SK-N-SH (cell line): Measurements from ENCODE around the gene PKNOX2. TPM values are rescaled to one million over a fixed set of nuclear protein-coding genes. Genes with fewer than 3 reads are reported as not detected.

Experiments used
- CTCF ChIA-PET: fragments of 300-600, 350-600 bp; formaldehyde crosslinking; extraction: SDS; loops from one replicate; lab custom pipeline; 2021; lab: Yijun Ruan, JAX
- POLR2A ChIA-PET: fragments of 350-600 bp; sonication (Branson Sonifier 250); formaldehyde crosslinking; extraction: SDS; loops from one replicate; lab custom pipeline; 2020; ENCODE audit warnings: antibody characterized with exemption, inconsistent platforms; lab: Yijun Ruan, JAX
- DNase-seq: peaks from one replicate; pipeline ENCODE4 v3.0.0; 2012
- H2AFZ ChIP-seq: fragments of 200-600 bp; sonication (generic); 2 replicates; pipeline ENCODE4 v1.8.1; 2016; ENCODE audit warnings: antibody characterized with exemption, mild to moderate bottlenecking, low read depth
- H3F3A ChIP-seq: fragments of 200-600 bp; sonication (generic); replicated peaks from 2 replicates; pipeline ENCODE3; 2016; ENCODE audit warnings: antibody characterized with exemption, mild to moderate bottlenecking; ENCODE audit not compliant: insufficient read depth
- H3K27ac ChIP-seq, 2 experiments: fragments of 200-500 bp in 1 of 2; fragments of 200-600 bp in 1 of 2; sonication (Bioruptor generic) in 1 of 2; sonication (generic), shearing (Covaris generic) in 1 of 2; 2 replicates each; pipeline versions ENCODE4 v1.5.1 to v1.6.1; 2014 to 2016; ENCODE audit warnings: low read depth in 2 of 2, inconsistent platforms in 1 of 2, low read length in 1 of 2, mild to moderate bottlenecking in 1 of 2, mixed read lengths in 1 of 2
- H3K27me3 ChIP-seq: fragments of 200-600 bp; sonication (generic), shearing (Covaris generic); 2 replicates; pipeline ENCODE4 v1.6.1; 2016; ENCODE audit warnings: mixed run types; ENCODE audit not compliant: insufficient read depth
- H3K36me3 ChIP-seq, 2 experiments: fragments of 200-500 bp in 1 of 2; fragments of 200-600 bp in 1 of 2; sonication (Bioruptor generic) in 1 of 2; sonication (generic) in 1 of 2; replicated peaks in 1 of 2; 2 replicates each; pipeline versions ENCODE3 to v1.5.1; 2014 to 2016; ENCODE audit warnings: low read length in 1 of 2, mild to moderate bottlenecking in 1 of 2; ENCODE audit not compliant: insufficient read depth in 2 of 2, control insufficient read depth in 1 of 2
- H3K4me1 ChIP-seq, 2 experiments: fragments of 200-500 bp in 1 of 2; fragments of 200-600 bp in 1 of 2; sonication (Bioruptor generic) in 1 of 2; sonication (generic), shearing (Covaris generic) in 1 of 2; 2 replicates each; pipeline versions ENCODE4 v1.5.1 to v1.6.1; 2014 to 2016; ENCODE audit warnings: low read depth in 1 of 2, low read length in 1 of 2, mixed run types in 1 of 2; ENCODE audit not compliant: insufficient read depth in 2 of 2, control insufficient read depth in 1 of 2
- H3K4me2 ChIP-seq: fragments of 200-600 bp; sonication (generic), shearing (Covaris generic); 2 replicates; pipeline ENCODE4 v1.6.1; 2017; ENCODE audit warnings: mixed run types
- H3K4me3 ChIP-seq, 2 experiments: fragments of 200-500 bp in 1 of 2; fragments of 200-600 bp in 1 of 2; sonication (Bioruptor generic) in 1 of 2; sonication (generic), shearing (Covaris generic) in 1 of 2; 2 replicates each; pipeline versions ENCODE4 v1.5.1 to v1.8.1; 2014 to 2016; ENCODE audit warnings: low read depth in 2 of 2, inconsistent platforms in 1 of 2, low read length in 1 of 2, mild to moderate bottlenecking in 1 of 2, mixed read lengths in 1 of 2, moderate library complexity in 1 of 2
- H3K79me2 ChIP-seq: fragments of 200-600 bp; sonication (generic); 2 replicates; pipeline ENCODE4 v1.8.1; 2017; ENCODE audit warnings: mild to moderate bottlenecking; ENCODE audit not compliant: insufficient read depth
- H3K9ac ChIP-seq: fragments of 200-600 bp; sonication (generic); 2 replicates; pipeline ENCODE4 v1.6.1; 2017; ENCODE audit warnings: mixed run types
- H3K9me2 ChIP-seq: fragments of 200-600 bp; sonication (generic); 2 replicates; pipeline ENCODE4 v1.6.1; 2017; ENCODE audit warnings: mixed run types
- H3K9me3 ChIP-seq: fragments of 200-600 bp; sonication (generic); 2 replicates; pipeline ENCODE4 v1.6.1; 2017; ENCODE audit warnings: mixed run types, mild to moderate bottlenecking, moderate library complexity
- H4K20me1 ChIP-seq: fragments of 200-600 bp; sonication (generic); 2 replicates; pipeline ENCODE4 v1.6.1; 2017; ENCODE audit warnings: mild to moderate bottlenecking, mixed run types; ENCODE audit not compliant: insufficient read depth
- CHD2 ChIP-seq: fragments of 150-350 bp; IDR thresholded peaks from 2 replicates; pipeline ENCODE4 v1.6.1; 2018; ENCODE audit warnings: low read length; ENCODE audit not compliant: partially characterized antibody
- ELF1 ChIP-seq: IDR thresholded peaks from 2 replicates; pipeline ENCODE4 v1.4.0; 2012
- FOSL2 ChIP-seq: IDR thresholded peaks from 2 replicates; pipeline ENCODE4 v1.4.0; 2012; ENCODE audit warnings: low read depth, mild to moderate bottlenecking, moderate library complexity, borderline replicate concordance
- FOXJ3 ChIP-seq: sonication (generic); formaldehyde crosslinking; IDR thresholded peaks from 2 replicates; pipeline ENCODE4 v1.5.1; 2020; ENCODE audit warnings: mild to moderate bottlenecking, missing genetic modification reagents
- FOXM1 ChIP-seq: IDR thresholded peaks from 2 replicates; pipeline ENCODE4 v1.4.0; 2012; ENCODE audit warnings: low read depth, mild to moderate bottlenecking
- GABPA ChIP-seq: IDR thresholded peaks from 2 replicates; pipeline ENCODE4 v1.4.0; 2012; ENCODE audit warnings: low read depth, mild to moderate bottlenecking
- JUND ChIP-seq: IDR thresholded peaks from 2 replicates; pipeline ENCODE4 v1.4.0; 2012
- MAX ChIP-seq: IDR thresholded peaks from 2 replicates; pipeline ENCODE4 v1.4.0; 2012; ENCODE audit warnings: low read depth
- MEF2A ChIP-seq: IDR thresholded peaks from 2 replicates; pipeline ENCODE4 v1.4.0; 2012; ENCODE audit warnings: low read depth, borderline replicate concordance
- MXI1 ChIP-seq: IDR thresholded peaks from 2 replicates; pipeline ENCODE4 v1.6.1; 2012; ENCODE audit warnings: mild to moderate bottlenecking, low read depth, low read length, improper control_type of control experiment
- NRF1 ChIP-seq: IDR thresholded peaks from 2 replicates; pipeline ENCODE4 v1.6.1; 2012; ENCODE audit warnings: low read depth, mild to moderate bottlenecking, low read length
- POLR2AphosphoS5 ChIP-seq: IDR thresholded peaks from 2 replicates; pipeline ENCODE4 v1.6.1; 2012; ENCODE audit warnings: low read depth, low read length
- RAD21 ChIP-seq: IDR thresholded peaks from 2 replicates; pipeline ENCODE4 v1.6.1; 2012; ENCODE audit warnings: mild to moderate bottlenecking, low read length
- RCOR1 ChIP-seq: fragments of 150-350 bp; IDR thresholded peaks from 2 replicates; pipeline ENCODE4 v1.6.1; 2017; ENCODE audit warnings: antibody characterized with exemption, low read length
- RFX5 ChIP-seq: IDR thresholded peaks from 2 replicates; pipeline ENCODE4 v1.6.1; 2012; ENCODE audit warnings: mild to moderate bottlenecking, improper control_type of control experiment, low read length
- SIN3A ChIP-seq: IDR thresholded peaks from 2 replicates; pipeline ENCODE4 v1.6.1; 2012; ENCODE audit warnings: low read depth, mild to moderate bottlenecking, low read length, moderate library complexity, borderline replicate concordance
- SMC3 ChIP-seq: IDR thresholded peaks from 2 replicates; pipeline ENCODE4 v1.6.1; 2012; ENCODE audit warnings: low read depth, low read length, improper control_type of control experiment
- TCF12 ChIP-seq: IDR thresholded peaks from 2 replicates; pipeline ENCODE4 v1.4.0; 2012
- YY1 ChIP-seq: IDR thresholded peaks from 2 replicates; pipeline ENCODE4 v1.4.0; 2012; ENCODE audit warnings: low read depth, mild to moderate bottlenecking
- WGBS: methylation state at CpG from one replicate; pipeline ENCODE4 v1.1.6; 2017; ENCODE audit warnings: low lambda C conversion rate; 5-methylcytosine and 5-hydroxymethylcytosine counted together
- polyA plus RNA-seq, 3 experiments: library from polyadenylated mRNA; depleted of rRNA; stranded (reverse); fragments of >200 nt; gene quantifications; 2 replicates each; pipeline ENCODE4 v1.2.3, GENCODE V29; 2012
- TF ChIP-seq, protein P1 (sequence below): IDR thresholded peaks from 2 replicates; pipeline ENCODE4 v1.6.1; 2012; ENCODE audit warnings: mild to moderate bottlenecking, low read depth, low read length, moderate library complexity
- TF ChIP-seq, protein P2 (sequence below): IDR thresholded peaks from 2 replicates; pipeline ENCODE4 v1.4.0; 2012; ENCODE audit warnings: low read depth, borderline replicate concordance
- TF ChIP-seq, protein P3 (sequence below): IDR thresholded peaks from 2 replicates; pipeline ENCODE4 v1.4.0; 2012; ENCODE audit warnings: low read depth, borderline replicate concordance

The PKNOX2 gene
- polyA plus RNA-seq, 1 of the 3 experiments (the other 2 are of a cell fraction) = 0.02 TPM

DNA sequence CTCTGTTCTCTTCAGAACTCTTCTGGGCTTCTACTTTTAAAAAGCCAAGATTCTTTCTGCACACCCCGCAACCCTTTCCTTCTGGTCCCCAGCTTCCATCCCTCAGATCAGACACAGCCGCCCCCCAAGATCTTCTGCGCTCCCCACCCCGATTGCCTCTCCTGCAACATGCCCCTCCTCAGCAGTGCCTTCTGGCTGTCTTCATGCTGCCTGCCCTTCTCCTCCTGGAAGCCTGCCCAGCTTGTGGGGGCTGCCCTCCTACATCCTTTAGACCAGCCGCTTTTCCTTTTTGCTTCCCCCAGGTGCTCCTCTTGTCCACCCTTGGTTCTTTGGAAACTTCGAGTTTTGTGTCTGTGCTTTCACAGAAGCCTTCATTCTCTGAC, 187.3 kb downstream of the PKNOX2 start:
- H3K27me3 ChIP-seq = no peaks in the 10 kb centered on the region
- H3K4me3 ChIP-seq = no peak overlapping the region
- H4K20me1 ChIP-seq = no peaks in the 10 kb centered on the region
- H3K4me1 ChIP-seq = no peaks in the 10 kb centered on the region
- H3K79me2 ChIP-seq = no peaks in the 10 kb centered on the region
- ChIA-PET POLR2A (no interaction called here), CTCF (interaction anchor here (1.1 to 6.8 kb wide), 4 partner anchors 12 to 261 kb away, joined by 4 to 33 read pairs (median 21); no protein-coding TSS in a partner anchor)
- 70% methylated on average over 6 of the region's 6 CpGs for WGBS
- no peak for DNase-seq
- no peaks in the 10 kb centered on the region for H3F3A ChIP-seq
- H2AFZ ChIP-seq = no peak overlapping the region
- no peaks in the 10 kb centered on the region for H3K9me2 ChIP-seq
- no peak overlapping the region for H3K9ac ChIP-seq
- H3K36me3 ChIP-seq = no peaks in the 10 kb centered on the region
- no peak overlapping the region for H3K27ac ChIP-seq
- H3K4me2 ChIP-seq = no peak overlapping the region
- no peak for TF ChIP-seq RFX5
- TF ChIP-seq POLR2AphosphoS5 = no peak
- TF ChIP-seq FOXJ3 = no peak
- TF ChIP-seq SIN3A = no peak
- TF ChIP-seq MEF2A = no peak
- TF ChIP-seq CHD2 = no peak
- TF ChIP-seq JUND = no peak
- TF ChIP-seq GABPA = no peak
- TF ChIP-seq FOSL2 = no peak
- no peak for TF ChIP-seq ELF1
- TF ChIP-seq FOXM1 = no peak
- TF ChIP-seq TCF12 = no peak
- TF ChIP-seq SMC3 = no peak
- TF ChIP-seq, protein P1, sequence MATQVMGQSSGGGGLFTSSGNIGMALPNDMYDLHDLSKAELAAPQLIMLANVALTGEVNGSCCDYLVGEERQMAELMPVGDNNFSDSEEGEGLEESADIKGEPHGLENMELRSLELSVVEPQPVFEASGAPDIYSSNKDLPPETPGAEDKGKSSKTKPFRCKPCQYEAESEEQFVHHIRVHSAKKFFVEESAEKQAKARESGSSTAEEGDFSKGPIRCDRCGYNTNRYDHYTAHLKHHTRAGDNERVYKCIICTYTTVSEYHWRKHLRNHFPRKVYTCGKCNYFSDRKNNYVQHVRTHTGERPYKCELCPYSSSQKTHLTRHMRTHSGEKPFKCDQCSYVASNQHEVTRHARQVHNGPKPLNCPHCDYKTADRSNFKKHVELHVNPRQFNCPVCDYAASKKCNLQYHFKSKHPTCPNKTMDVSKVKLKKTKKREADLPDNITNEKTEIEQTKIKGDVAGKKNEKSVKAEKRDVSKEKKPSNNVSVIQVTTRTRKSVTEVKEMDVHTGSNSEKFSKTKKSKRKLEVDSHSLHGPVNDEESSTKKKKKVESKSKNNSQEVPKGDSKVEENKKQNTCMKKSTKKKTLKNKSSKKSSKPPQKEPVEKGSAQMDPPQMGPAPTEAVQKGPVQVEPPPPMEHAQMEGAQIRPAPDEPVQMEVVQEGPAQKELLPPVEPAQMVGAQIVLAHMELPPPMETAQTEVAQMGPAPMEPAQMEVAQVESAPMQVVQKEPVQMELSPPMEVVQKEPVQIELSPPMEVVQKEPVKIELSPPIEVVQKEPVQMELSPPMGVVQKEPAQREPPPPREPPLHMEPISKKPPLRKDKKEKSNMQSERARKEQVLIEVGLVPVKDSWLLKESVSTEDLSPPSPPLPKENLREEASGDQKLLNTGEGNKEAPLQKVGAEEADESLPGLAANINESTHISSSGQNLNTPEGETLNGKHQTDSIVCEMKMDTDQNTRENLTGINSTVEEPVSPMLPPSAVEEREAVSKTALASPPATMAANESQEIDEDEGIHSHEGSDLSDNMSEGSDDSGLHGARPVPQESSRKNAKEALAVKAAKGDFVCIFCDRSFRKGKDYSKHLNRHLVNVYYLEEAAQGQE = no peak
- no peaks in the 10 kb centered on the region for H3K9me3 ChIP-seq

GRCh38 chr11:125356797-125357196, 192.2 kb downstream of the PKNOX2 start:
- DNase-seq = no peak
- H2AFZ ChIP-seq = no peak overlapping the region
- no peak overlapping the region for H3K27ac ChIP-seq
- WGBS = 53% methylated on average over 2 of the region's 2 CpGs
- ChIA-PET CTCF (interaction anchor here (1.0 to 6.8 kb wide), 10 partner anchors 10 to 266 kb away, joined by 3 to 45 read pairs (median 4); no protein-coding TSS in a partner anchor), POLR2A (interaction anchor here (0.7 kb wide), 1 partner anchor 193 kb away, joined by 3 read pairs; no protein-coding TSS in a partner anchor)
- no peaks in the 10 kb centered on the region for H3K36me3 ChIP-seq
- H3K4me1 ChIP-seq = no peaks in the 10 kb centered on the region
- H3K4me2 ChIP-seq = no peak overlapping the region
- no peaks in the 10 kb centered on the region for H3K9me2 ChIP-seq
- H3F3A ChIP-seq = no peaks in the 10 kb centered on the region
- H3K9me3 ChIP-seq = no peaks in the 10 kb centered on the region
- TF ChIP-seq RAD21 (no peak), CHD2 (no peak), POLR2AphosphoS5 (no peak), NRF1 (no peak), FOXJ3 (no peak), SIN3A (no peak), JUND (no peak), YY1 (no peak), MXI1 (no peak), FOSL2 (no peak), RCOR1 (no peak), MAX (no peak)
- TF ChIP-seq, protein P2, sequence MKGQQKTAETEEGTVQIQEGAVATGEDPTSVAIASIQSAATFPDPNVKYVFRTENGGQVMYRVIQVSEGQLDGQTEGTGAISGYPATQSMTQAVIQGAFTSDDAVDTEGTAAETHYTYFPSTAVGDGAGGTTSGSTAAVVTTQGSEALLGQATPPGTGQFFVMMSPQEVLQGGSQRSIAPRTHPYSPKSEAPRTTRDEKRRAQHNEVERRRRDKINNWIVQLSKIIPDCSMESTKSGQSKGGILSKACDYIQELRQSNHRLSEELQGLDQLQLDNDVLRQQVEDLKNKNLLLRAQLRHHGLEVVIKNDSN = no peak
- TF ChIP-seq, protein P3, sequence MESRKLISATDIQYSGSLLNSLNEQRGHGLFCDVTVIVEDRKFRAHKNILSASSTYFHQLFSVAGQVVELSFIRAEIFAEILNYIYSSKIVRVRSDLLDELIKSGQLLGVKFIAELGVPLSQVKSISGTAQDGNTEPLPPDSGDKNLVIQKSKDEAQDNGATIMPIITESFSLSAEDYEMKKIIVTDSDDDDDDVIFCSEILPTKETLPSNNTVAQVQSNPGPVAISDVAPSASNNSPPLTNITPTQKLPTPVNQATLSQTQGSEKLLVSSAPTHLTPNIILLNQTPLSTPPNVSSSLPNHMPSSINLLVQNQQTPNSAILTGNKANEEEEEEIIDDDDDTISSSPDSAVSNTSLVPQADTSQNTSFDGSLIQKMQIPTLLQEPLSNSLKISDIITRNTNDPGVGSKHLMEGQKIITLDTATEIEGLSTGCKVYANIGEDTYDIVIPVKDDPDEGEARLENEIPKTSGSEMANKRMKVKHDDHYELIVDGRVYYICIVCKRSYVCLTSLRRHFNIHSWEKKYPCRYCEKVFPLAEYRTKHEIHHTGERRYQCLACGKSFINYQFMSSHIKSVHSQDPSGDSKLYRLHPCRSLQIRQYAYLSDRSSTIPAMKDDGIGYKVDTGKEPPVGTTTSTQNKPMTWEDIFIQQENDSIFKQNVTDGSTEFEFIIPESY = no peak
- no peak overlapping the region for H3K9ac ChIP-seq
- H3K4me3 ChIP-seq = no peak overlapping the region
- H4K20me1 ChIP-seq = no peaks in the 10 kb centered on the region
- H3K79me2 ChIP-seq = no peaks in the 10 kb centered on the region
- H3K27me3 ChIP-seq = no peaks in the 10 kb centered on the region
